Measurements from ENCODE around the gene PRPF8.
A peak's percentile ranks its signal among the peaks of the same experiment; 100 is the strongest.

PRPF8 gene

DNA sequence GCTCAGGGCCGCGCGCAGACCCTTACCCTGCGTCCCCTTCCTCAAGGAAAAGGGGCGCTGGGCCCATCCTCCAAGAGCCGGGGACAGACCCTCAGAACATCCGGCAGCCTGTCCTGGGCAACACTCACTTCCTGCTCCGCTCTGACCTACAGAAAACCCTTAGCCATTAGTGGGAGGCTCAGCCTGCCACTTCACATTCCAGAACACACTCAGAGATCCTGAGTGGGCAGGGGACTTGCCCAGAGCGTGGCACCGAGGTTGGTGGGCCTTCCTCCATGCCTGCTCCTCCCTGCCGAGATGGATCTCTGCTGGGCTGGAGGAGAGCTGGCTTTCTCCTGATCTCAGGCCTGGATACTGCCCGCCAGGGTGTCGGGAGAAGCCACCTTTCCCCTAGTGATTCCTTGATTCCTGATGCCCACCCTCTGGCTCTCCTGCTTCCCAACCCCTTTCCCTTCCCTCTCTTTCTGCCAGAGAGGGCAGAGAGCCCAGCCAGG is 40.6 kb downstream of the PRPF8 start:
- DNase-seq, result no peak

DNA sequence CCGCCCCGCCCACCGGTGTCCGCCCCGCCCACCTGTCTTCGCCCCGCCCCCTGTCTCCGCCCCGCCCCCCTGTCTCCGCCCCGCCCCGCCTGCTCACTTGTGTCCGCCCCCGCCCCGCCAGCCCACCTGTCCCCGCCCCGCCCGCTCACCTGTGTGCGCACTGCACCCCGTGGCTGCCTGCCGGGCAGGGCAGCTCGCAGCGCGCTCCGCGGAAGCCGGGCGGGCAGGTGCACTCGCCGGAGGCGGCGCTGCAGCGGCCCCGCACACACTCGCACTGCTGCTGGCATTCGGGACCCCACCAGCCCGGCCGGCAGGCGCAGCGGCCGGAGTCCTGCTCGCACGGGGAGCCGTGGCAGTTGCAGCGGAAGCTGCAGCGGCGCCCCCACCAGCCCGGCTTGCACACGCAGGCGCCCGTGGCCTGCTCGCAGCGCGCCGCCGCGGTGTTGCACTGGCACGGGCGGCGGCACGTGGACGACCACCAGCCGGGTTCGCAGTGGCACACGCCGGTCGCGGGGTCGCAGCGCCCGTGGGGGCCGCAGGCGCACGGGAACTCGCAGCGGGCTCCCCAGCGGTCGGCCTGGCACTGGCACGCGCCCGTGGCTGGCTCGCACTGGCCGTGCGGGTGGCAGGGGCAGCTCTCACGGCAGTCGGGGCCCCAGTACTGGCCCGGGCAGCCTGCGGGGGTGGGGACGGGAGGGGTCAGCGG is 41.2 kb downstream of the PRPF8 start:
- DNase-seq, result no peak

DNA sequence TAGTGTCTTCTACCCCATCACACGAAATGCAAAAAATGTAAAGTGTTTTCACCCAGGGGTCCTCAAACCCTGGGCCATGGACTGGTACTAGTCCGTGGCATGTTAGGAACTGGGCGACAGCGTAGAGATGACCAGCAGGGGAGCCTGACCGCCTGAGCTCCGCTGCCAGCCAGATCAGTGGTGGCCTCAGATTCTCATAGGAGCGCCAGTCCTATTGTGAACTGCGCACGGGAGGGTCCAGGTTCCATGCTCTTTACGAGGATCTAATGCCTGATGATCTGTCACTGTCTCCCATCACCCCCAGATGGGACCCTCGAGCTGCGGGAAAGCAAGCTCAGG is 43.6 kb downstream of the PRPF8 start:
- no peak for DNase-seq

DNA sequence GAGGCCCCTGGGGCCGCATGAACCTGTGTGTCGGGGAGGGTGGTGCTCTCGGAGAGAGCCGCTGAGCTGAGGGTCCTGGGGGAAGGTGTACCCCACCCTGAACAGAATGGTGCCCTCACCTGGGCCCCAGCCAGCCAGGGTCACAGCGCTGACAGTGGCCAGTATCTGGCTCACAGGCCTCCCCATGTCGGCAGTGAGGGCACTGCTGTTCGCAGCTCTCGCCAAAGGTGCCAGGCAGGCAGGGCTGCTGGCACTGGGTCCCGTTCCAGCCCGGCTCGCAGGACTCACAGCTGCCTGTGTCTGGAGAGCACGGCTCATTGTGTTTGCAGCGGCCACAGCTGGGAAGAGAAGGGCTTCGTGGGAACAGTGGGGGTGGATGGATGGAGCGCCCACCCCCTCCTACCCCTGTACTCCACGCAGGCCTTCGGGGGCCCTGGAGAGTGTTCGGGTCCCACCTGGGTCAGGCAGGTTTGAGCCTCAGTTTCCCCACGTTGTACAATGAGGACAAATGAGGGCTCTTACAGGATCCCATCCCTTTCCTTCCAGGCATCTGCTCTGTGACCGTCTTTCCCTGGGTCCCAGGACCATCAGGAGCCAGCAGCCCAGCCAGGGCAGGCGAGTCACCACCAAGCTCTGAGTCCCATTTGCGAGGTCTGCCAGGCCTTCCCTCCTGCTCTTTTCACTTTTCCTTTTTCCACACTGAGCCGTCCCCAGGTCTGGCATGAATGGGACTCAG is 44.2 kb downstream of the PRPF8 start:
- DNase-seq, result no peak

DNA sequence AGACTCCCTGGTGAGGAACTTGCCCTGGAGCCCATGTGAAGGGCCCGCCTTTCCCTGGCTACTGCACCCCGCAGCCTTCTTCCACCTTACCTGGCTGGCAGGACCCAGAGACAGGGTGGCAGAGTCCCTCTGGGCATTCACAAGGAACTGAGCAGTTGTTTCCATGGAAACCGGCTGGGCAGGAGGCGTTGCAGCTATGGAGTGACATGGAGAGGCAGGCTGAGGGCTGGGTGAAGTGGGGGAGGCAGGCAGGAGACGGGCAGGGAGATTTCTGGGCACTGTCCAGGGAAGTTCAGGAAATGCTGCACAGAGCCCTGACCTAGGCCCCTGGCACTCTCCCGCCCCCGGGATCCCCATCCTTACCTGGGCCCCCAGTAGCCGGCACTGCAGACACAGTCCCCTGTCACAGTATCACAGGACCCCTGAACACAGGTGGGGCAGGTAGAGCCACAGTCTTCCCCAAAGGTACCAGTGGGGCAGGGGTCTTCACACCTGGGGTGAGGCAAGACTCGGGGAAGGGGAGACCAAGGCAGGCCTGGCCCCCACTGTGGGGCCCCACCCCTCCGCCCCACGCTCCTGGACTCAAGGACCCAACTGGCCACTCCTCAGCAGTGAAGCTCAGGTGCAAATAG is 45.0 kb downstream of the PRPF8 start:
- no peak for DNase-seq

DNA sequence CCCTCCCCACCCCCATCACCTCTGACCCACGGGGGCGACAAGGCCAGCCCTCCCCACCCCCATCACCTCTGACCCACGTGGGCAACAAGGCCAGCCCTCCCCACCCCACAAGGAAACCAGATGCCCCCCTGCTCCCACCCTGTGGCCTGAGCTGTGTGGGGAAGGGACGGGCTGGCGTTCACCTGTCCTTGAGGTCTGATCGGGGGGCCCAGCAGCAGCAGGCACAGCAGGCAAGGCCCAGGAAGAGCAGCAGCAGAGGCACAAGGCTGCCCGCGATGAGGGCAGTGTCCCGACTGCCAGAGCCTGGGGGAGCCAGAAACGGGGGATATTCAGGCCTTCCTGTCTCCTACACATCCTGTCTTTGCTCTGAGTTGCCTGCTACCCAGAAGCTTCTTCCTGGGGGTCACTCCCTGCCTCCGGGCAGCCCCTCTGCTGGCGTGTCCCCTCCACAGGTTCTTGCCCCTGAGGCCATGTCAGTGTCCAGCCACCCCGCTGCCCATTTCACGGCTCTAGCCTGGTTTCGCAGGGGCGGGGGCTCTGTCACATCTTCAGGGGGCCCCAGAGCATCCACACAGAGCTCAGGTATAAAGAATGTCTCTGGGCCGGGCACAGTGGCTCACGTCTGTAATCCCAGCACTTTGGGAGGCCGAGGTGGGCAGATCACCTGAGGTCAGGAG is 45.9 kb downstream of the PRPF8 start:
- no peak for DNase-seq

DNA sequence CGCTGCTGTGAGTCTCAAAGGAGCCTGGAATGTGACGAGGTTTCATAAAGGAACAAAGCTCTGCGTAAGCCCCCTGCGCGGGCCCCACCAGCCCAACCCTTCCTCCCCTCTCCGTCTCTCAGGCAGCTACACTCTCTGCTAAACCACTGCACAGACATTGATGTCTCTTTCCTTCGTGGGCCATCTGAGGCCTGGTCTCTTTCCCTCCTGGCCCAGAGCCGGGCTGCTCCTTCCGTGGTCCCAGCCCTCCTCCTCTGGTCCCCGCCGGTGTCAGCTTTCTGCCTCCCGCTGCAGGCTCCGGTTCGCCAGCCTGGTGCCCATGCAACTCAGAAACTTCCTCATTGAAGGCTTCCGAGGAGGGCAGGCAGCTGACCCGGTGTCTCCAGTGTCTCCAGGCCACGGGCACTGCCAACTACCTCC is 46.5 kb downstream of the PRPF8 start:
- DNase-seq, result no peak

DNA sequence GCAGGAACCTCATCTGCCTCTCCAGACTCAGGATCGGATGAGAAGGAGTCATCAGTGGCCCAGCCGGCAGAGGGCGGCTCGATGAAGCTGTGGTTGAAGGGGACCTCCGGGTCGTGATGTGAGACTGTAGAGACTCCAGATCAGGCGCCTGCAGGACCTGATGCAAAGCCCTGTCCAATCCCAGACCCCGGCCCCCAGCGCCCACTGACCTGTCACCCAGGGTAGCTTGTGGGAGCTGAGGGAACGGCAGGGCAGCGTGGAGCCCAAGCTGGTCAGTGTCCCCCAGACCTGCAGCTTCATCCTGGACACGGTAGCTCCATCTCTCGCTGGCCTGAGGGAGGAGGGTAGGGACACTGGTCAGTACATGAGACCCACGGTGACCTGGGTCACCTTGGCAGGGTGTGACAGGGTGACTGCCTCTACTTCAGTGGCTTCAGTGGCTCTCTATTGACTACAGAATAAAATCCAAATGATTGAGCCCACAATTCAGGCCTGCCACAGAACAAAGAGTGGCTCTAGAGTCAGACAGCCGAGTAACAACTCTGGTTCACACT is 47.9 kb downstream of the PRPF8 start:
- no peak for DNase-seq

DNA sequence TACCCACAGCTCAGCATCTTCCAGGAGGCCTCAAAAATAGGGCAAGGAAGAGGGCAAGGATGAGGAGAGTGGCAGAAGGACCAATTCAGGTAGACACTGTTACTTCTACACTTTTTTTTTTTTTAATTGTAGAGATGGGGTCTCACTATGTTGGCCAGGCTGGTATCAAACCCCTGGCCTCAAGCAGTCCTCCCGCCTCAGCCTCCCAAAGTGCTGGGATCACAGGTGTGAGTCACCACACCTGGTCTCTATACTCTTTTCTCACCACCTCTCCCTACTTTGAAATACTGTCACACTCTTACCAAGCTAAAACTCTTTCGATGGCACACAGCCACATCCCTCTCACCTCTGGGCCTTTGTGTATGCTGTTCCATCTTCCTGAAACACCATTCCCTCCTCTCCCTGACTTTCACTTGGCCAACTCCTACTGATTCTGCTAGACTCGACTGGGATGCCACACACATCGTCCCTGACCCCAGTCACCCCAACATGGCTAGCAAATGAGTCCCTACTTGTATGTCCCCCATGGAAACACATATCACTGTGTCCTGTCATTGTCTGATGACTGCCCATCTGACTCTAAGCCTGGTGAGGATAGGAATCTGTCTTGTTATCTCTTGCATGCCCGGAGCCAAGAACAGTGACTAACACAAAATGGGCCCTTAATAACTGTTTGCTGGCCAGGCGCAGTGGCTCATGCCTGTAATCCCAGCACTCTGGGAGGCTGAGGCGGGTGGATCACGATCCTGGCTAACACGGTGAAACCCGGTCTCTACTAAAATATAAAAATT is 48.8 kb downstream of the PRPF8 start:
- no peak for DNase-seq

DNA sequence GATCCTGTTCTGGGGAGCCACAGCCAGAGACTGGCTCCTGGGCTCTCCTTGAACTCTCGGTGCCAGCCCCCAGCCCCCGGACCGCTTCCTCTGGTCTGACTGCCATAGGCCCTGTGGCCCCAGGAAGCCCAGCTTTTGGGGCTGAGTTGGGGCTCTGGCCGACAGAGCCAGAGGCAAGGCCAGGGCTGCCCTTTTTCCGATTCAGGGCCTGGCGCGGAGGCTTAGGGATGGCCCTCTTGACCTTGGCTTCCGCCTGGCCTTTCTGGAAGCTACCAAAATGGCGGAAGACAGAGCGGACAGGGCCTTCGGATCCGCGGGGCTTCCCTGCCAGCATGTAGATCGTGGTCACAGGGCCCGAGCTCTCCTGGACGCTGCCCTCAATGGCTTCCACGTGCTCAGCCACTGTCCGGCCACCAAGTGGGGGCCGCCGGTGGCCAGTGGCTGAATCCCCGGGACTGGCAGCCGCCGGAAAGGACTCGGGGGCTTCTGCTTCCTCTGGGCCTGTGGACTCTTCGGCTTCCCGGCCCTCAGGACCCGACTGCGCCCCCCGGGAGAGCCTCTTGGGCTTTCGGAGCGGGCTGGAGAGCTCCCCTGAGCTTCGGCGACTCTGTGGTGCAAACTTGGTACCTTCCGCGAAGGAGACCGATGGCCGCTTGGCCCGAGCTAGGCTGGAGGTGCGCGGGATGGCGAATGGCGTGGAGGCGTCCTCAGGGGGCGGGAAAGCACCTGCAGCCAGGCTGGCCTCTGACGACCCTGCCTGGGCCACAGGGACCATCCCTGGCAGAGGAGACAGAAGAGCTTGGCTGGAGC is 49.6 kb downstream of the PRPF8 start:
- DNase-seq, result no peak

DNA sequence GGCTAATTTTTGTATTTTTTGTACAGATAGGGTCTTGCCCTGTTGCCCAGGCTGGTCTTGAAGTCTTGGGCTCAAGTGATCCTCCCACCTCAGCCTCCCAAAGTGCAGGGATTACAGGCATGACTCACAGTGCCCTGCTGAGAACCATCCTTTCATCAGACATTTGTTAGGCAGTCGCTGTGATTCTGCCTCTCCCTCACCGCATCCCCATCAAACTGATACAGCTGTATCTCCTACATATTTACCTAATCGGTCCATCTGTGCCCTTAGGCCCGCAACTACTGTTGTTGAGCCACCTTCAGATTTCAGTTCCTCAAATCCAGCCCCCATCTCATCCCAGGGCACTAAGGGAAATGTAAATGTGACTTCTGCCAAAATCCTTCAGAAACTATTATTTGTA is 54.0 kb downstream of the PRPF8 start:
- no peak for DNase-seq

DNA sequence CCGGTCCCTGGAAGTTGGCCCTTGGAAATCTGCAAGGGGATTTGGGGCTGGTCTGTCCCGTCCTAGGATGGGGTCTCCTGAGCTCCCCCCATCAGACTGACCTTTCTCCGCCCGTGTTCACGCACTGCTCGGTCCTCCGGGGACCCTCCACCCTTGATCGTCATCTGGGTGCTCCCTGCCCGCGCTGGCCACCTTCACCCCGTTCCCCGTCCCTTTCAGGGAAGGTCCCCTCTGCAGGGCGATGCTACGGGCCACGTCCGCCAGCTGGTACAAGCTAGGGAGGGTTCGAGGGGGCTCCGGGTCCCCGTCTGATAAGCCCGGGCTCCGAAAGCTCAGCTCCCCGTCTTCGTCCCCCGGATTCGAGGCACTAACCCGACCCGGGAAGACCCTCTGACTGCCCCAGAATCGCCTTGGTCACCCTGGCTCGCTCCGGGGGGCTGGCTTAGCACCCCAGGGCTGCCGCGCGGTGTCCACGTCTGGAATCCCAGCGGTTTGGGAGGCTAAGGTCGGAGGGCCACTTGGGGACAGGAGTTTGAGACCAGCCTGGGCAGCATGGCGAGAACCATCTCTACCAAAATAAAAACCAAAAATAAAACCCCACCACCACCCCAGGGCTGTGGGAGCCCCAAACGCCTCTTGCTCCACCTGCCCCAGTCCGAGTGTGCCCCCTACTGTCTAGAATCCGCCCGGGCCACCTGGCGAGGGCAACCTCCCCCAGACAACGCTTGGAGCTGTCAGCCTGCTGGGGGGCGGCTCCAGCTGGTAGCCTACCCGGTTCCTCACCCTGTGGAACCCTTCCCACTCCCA is 55.0 kb downstream of the PRPF8 start:
- no peak for DNase-seq

DNA sequence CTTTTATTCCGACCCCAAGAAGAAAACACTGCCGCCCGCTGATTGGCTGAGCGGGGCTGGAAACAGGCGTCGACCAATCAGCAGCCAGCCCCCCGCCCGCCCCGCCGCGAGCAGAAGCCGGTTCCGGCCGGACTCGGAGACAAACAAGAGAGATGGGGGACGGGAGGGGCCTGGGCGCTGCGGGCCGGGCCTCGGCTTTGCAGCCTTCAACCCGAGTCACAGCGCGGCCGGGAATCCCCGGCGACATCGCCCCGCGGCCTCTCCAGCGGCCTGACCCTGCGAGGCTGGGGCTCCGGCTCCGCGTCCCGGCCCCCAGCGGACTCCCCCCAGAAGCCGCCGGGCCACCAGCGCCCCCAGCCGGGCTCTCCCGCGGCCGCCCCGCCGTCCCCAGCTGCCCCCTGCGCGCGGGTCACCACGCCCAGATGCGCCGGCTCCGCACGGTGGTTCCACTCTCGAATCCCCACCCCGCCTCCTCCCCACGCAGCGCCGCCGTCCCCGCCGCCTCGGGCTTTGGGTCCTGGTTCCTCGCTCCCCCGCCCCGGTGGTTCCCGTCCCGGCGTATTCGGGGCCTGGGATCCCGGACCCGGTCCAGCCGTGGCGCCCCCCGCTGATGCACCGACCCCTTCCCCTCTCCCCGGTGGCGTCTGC is 55.7 kb downstream of the PRPF8 start:
- peak; percentile 80 for DNase-seq

DNA sequence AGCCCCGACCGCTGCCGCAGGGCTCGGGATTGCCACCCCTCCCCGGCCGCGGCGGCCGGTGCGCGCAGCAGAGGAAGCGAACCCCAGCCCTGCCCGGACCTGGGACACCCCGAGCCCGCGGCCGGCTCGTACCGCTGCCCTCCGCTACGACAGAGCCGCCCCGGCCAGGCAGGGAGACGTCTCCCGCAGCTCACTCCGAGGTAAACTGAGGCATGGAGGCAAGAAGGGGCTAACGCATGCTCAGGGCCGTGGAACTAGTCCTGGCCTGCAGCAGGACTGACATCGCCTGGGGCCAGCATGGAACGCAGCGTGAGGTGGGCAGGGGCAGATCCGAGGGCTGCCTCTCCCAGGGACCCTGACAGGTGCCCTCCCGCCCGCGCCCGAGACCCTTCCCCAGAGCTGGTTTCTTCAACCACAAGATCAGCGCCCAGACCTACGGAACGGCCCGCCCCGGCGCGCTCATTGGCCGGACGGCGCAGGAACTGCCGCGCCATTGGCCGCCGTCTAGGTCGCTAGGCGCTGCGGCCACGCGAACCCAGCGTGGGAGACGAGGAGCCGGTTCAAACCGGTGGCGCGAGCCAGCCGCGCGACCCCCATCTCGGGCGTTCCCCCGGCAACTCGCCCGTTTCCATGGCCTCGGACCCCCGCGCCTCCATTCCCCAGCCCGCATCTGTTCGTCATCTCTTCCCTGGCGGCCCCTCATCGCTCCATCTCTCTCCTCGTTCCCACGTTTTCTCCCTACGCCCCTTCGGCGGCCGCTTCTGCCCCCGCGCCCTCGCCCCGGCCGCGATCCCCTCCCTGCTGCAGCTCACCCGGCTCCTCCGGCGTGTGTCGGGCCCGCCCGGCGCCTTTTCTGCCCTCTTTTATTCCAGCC is 56.4 kb downstream of the PRPF8 start, which contains the start of gene SLC43A2:
SLC43A2 (minus strand) TSS at position 853 of the 874 bp plus-strand sequence. CDS start 960 bp downstream, outside the sequence.
- peak; percentile 28 for DNase-seq

DNA sequence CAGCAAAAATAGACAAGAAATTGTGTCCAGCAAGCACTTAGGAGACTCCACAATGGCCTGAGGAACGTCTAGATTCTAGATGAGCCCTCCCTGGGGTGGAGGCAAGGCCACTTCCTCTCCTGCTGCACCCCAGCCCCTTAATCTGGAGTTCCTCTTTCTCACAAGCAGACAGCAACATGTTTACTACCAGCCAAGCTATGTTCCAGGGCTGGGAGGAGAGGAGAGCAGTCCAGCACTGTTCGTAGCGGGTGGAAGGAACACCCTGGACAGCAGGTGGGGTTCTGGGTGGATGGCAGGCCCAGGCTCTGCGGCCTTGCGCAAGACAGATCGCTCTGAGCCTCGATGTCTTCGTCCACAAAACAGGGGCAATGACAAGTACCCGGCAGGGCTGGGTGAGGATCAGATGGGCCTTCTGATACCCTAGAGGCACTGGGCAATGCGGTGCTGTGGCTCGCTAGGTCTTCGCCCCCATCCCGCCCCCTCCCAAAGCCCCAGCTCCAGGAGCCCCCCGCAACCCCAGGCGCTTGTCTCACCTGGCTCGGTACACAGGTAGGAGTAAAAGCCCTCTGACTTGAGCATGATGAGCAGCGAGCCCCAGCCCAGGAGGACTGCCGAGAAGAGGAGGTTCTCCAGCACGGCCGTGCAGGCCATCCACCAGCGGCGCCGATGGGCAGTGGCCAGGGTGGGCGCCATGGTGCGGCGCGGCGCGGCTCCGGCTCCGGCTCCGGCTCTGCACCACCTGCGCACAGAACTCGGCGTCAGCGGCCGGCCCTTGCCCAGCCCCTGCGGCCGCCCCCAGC is 57.3 kb downstream of the PRPF8 start:
- no peak for DNase-seq

DNA sequence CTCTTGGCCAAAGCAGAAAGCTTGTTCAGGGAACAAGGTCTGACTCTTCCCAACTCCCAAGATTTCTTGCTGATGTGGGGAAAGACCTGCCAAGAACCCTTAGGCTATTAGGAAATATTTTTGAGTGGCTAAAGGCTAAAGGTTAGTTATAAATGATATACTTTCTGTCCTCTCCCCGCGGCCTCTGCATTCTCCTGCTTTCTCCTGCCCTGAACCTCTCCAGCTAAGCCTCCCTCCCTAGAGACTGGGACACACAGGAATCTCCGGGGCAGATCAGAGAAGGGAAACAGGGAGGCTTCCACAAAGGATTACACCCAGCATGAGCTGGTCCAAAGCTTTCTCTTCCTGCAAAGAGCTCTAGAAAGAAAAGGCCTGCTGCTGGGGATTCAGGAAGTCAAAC is 58.3 kb downstream of the PRPF8 start:
- no peak for DNase-seq

DNA sequence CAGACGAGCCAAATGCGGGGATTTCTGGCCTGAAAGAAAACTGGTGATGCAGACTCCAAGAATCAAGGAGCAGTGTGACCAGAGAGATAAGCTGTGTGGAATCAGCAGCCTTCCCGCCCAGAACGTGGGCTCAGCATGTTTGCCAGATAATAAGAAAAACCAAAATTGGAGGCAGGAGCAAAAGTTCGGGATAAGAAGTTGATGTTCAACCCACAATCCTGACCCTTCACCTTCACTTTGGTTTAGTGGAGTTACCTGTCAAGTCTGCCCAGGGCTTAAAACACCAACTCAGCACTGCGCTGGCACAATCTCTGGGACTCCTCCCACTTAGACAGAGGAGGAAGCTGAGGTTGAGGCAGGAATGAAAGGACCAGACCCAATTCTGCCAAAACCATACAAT is 59.1 kb downstream of the PRPF8 start:
- DNase-seq, result no peak

DNA sequence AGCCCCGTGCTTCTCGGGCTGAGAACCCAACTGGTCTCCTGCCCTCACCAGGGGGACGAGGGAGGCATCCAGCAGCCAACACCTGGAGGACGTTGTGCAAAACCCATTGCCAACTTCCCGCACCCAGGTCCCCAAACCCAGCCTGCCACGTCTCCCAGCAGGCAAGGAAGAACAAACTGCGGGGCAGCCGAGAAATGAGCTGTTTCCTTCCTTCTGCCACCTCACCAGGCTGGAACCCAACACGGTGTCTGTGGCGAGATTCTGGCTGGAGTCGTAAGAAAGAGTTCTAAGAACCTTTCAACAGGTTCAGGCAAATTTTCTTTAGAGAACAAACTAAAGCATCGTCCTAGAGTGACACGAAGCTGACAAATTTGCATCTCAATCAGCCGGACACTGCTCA is 59.6 kb downstream of the PRPF8 start:
- DNase-seq, result no peak

Data from NCI-H2107 (cell line).